Right lobe of liver (tissue), 6 donors: ENCODE data around the gene GFOD1. TPM values are rescaled to one million over a fixed set of nuclear protein-coding genes. Genes with fewer than 3 reads are reported as not detected.

Experiments used
- ATAC-seq, 4 donors: fragments of 200-7000 bp; cut with Tn5 transposase; one replicate each; pipeline ENCODE4 v1.9.1; 2020; ENCODE audit warnings: mild to moderate bottlenecking in 4 of 4, moderate library complexity in 4 of 4
- DNase-seq, 3 donors: peaks; one replicate each; pipeline ENCODE4 v3.0.0-alpha.2; 2020
- H3K27ac ChIP-seq, 3 donors: fragments of 200-600 bp; one replicate each; pipeline ENCODE4 v1.8.0; 2022
- H3K27me3 ChIP-seq, 2 donors: fragments of 200-600 bp; one replicate each; pipeline ENCODE4 v1.8.0; 2022
- H3K36me3 ChIP-seq, 4 donors: fragments of 200-600 bp; sonication (generic) in 1 of 4; one replicate each; pipeline versions ENCODE4 v1.5.1 to v1.8.0; 2017 to 2022; ENCODE audit warnings: control low read depth in 1 of 4
- H3K4me1 ChIP-seq, 4 donors: fragments of 200-600 bp; sonication (generic) in 1 of 4; one replicate each; pipeline versions ENCODE4 v1.5.1 to v1.8.0; 2017 to 2022; ENCODE audit warnings: control low read depth in 1 of 4
- H3K4me3 ChIP-seq, 3 donors: fragments of 200-600 bp; one replicate each; pipeline ENCODE4 v1.8.0; 2022
- H3K9me3 ChIP-seq, 4 donors: fragments of 200-600 bp; sonication (generic) in 1 of 4; one replicate each; pipeline versions ENCODE4 v1.5.1 to v1.8.0; 2017 to 2022; ENCODE audit warnings: control low read depth in 1 of 4
- CTCF ChIP-seq, 4 donors: fragments of 200-600 bp in 3 of 4; fragments of 450-650 bp in 1 of 4; IDR thresholded peaks; one replicate each; pipeline versions ENCODE4 v1.5.1 to v1.8.0; 2016 to 2022; ENCODE audit warnings: antibody characterized with exemption in 4 of 4, mild to moderate bottlenecking in 2 of 4
- POLR2A ChIP-seq: fragments of 450-650 bp; IDR thresholded peaks from one replicate; pipeline ENCODE4 v1.6.1; 2017; ENCODE audit warnings: antibody characterized with exemption, mild to moderate bottlenecking
- WGBS: methylation state at CpG from one replicate; pipeline ENCODE4 v1.1.6; 2018; ENCODE audit warnings: low coverage, low lambda C conversion rate; ENCODE audit not compliant: insufficient coverage; ENCODE audit errors: missing lambda C conversion rate; 5-methylcytosine and 5-hydroxymethylcytosine counted together
- intact Hi-C, 2 donors: fragments of 100-400 bp; cut with DNase I; formaldehyde crosslinking; loops; one replicate each; pipeline versions ENCODE4 v1.11.2 to v1.14.1; 2022
- total RNA-seq, 6 experiments: library from RNA; depleted of rRNA in 2 of 6; stranded (reverse); fragments of >200 nt in 2 of 6; fragmentation: NEBNext Ultra II Directional in 3 of 6; extraction: Animal tissue kit (Norgen Biotek cat#: 25700) in 3 of 6; gene quantifications; one replicate each; pipeline versions ENCODE4 v1.1.0 to v1.2.4, GENCODE V29; 2016 to 2023
- donor health status: DM: no; HTN: yes; CAD: no.
- donor health status: DM: no; HTN: no; CAD: no.
- donor health status: DM: no; HTN: no; CAD: no.
- donor health status: DM: no; HTN: yes; CAD: no.
- donor health status: DM: no; HTN: yes; CAD: no.

GFOD1 gene
- total RNA-seq, 6 experiments from 2014 or later, result 5.4 to 8.5 (median 7.5) TPM

GRCh38 chr6:13457577-13457976, 29.8 kb downstream of the GFOD1 start:
- H3K4me1 ChIP-seq, result peaks cover 0 to 64% (median 0%) of the 10 kb centered on the region in 4 donors
- intact Hi-C loops, result no loop called here
- TF ChIP-seq CTCF (IDR thresholded peaks at IDR 0.05) (no peak), POLR2A (no peak)
- ATAC-seq, result peak in 1 of 4 donors; percentile 47
- no peaks in the 10 kb centered on the region for H3K36me3 ChIP-seq
- H3K4me3 ChIP-seq, result no peak overlapping the region
- H3K27ac ChIP-seq, result peak overlapping the region in 2 of 3 donors; percentile 22 to 56
- no peak for DNase-seq
- WGBS, result 76% methylated on average over 3 of the region's 7 CpGs
- no peaks in the 10 kb centered on the region for H3K9me3 ChIP-seq
- H3K27me3 ChIP-seq, result no peaks in the 10 kb centered on the region

DNA sequence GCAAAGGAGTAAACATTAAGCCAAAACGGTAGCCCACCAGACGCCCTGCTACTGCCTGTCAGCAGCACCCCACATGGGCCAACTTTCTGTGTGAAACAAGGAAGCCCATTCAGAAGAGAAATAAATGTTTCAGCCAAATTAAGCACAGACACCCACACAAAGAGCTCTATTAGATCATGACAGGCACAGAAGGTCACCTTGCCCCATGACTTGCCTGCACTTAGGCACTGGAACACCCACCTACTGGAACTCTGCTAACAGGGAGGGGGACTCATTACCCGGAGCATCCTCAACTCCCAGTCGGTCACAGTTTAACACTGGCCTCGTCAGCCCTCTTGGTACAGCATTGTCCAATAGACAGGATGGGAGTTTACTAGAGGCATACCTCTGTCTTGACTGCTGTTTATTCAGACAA, 31.8 kb downstream of the GFOD1 start:
- Histone ChIP-seq H3K4me3 (no peak overlapping the region), H3K27ac (peak overlapping the region in 2 of 3 donors; percentile 28 to 70), H3K4me1 (peaks cover 0 to 54% (median 0%) of the 10 kb centered on the region in 4 donors), H3K27me3 (no peaks in the 10 kb centered on the region), H3K36me3 (no peaks in the 10 kb centered on the region), H3K9me3 (no peaks in the 10 kb centered on the region)
- WGBS, result 24% methylated on average over 4 of the region's 5 CpGs
- intact Hi-C loops, result no loop called here
- ATAC-seq (peak; percentile 13 to 67 (median 14)), DNase-seq (peak in 1 of 3 donors; percentile 38)
- TF ChIP-seq CTCF (IDR thresholded peaks at IDR 0.05) (no peak), POLR2A (no peak)

DNA sequence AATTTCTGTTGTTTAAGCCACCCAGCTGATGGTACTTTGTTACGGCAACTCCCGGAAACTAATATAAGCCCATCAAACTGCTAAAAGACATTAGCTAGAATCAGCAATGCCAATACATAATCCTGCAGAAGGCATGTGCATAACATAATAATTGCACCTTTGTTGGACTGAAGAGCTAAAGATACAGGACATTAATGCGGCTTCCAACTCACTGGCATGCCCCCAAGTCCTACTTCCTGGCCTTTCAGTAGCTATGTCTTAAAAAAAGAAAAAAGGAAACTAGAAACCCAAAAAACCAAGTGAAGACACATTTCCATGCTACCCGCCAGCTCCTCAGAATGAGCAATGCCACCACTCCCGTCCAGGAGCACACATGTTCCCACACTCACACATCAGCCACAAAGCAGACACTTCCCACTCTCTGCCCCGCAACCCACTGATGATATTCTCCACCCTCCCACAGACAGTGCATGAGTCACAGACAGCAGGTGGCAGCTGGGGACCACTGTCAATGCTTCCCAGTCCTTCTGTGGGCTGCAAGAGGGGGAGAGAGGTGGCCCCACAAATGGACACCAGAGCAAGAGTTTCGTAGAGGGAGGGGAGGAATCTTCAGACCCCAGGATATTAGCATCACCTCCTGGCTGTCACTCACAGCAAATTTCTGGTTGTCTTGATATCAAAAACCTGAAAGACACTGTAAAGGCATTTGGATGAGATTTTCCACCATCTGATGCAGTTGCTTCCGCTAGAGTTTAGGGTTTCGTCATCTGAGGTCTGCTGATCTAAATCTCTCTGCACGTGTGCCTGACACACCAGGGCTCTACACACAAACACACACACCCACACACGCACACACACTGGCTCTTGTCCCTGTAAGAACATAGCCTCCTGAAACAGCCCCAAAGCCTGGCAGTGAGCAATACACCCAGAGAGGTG, 32.8 kb downstream of the GFOD1 start:
- DNase-seq, result peak in 1 of 3 donors; percentile 50
- intact Hi-C loops, result no loop called here
- H3K27ac ChIP-seq, result peak overlapping the region in 2 of 3 donors; percentile 43 to 70
- no peaks in the 10 kb centered on the region for H3K36me3 ChIP-seq
- H3K27me3 ChIP-seq, result no peaks in the 10 kb centered on the region
- ATAC-seq, result peak; percentile 50 to 69 (median 56)
- peak in 1 of 4 donors; percentile 24 for TF ChIP-seq CTCF (IDR thresholded peaks at IDR 0.05)
- no peak for TF ChIP-seq POLR2A
- H3K4me1 ChIP-seq, result peaks cover 0 to 54% (median 0%) of the 10 kb centered on the region in 4 donors
- H3K9me3 ChIP-seq, result no peaks in the 10 kb centered on the region
- WGBS, result 31% methylated on average over 10 of the region's 11 CpGs
- no peak overlapping the region for H3K4me3 ChIP-seq

GRCh38 chr6:13453771-13454251, 33.6 kb downstream of the GFOD1 start:
- WGBS, result 60% methylated on average over 2 of the region's 2 CpGs
- H3K27ac ChIP-seq, result peak overlapping the region in 1 of 3 donors; percentile 70
- H3K9me3 ChIP-seq, result no peaks in the 10 kb centered on the region
- H3K4me1 ChIP-seq, result peaks cover 0 to 56% (median under 1%) of the 10 kb centered on the region in 4 donors
- DNase-seq, result no peak
- H3K27me3 ChIP-seq, result no peaks in the 10 kb centered on the region
- H3K4me3 ChIP-seq, result no peak overlapping the region
- TF ChIP-seq CTCF (IDR thresholded peaks at IDR 0.05), result no peak
- TF ChIP-seq POLR2A, result peak; percentile 18
- H3K36me3 ChIP-seq, result no peaks in the 10 kb centered on the region
- intact Hi-C loops, result no loop called here
- ATAC-seq, result no peak
